Measurements from ENCODE around the gene TGFBR3. TPM values are rescaled to one million over a fixed set of nuclear protein-coding genes. Genes with fewer than 3 reads are reported as not detected.

TGFBR3 gene
- total and polyA plus RNA-seq, 2 experiments from 2014 or later, result 16.2 to 26.5 TPM

GRCh38 chr1:91707114-91707889 is 178.6 kb downstream of the TGFBR3 start:
- DNase-seq, result no peak
- in situ Hi-C loops (cut with MboI), result no loop called here
- TF ChIP-seq EZH2phosphoT487 (IDR thresholded peaks at IDR 0.05; ENCODE audit: insufficient read depth, low read depth) (no peak), EZH2 (IDR thresholded peaks at IDR 0.05; ENCODE audit: insufficient read depth, poor library complexity, severe bottlenecking) (no peak)
- 96 to 98% methylated on average over 3 of the region's 3 CpGs for WGBS, 2 experiments (ENCODE audit: low coverage in 1 of 2, low lambda C conversion rate in 2 of 2, missing lambda C conversion rate in 2 of 2)
- Histone ChIP-seq H3K9ac (no peak overlapping the region), H3K27ac (no peak overlapping the region), H3K9me2 (ENCODE audit: insufficient read depth) (no peaks in the 10 kb centered on the region), H4K20me1 (ENCODE audit: insufficient read depth) (no peaks in the 10 kb centered on the region), H2AFZ (no peak overlapping the region), H3K79me2 (ENCODE audit: insufficient read depth) (no peaks in the 10 kb centered on the region), H3K27me3 (replicated peaks; ENCODE audit: insufficient read depth) (no peaks in the 10 kb centered on the region), H3F3A (ENCODE audit: insufficient read depth) (no peaks in the 10 kb centered on the region), H3K4me3 (no peak overlapping the region), H3K9me3 (ENCODE audit: low read depth) (no peaks in the 10 kb centered on the region), H3K4me1 (ENCODE audit: insufficient read depth) (0 out of 2 replicates have a peak, but pooled peaks cover under 1% of the 10 kb centered on the region), H3K4me2 (ENCODE audit: unreplicated experiment) (no peak overlapping the region), H3K36me3 (ENCODE audit: low read depth) (peaks cover 10% of the 10 kb centered on the region)

DNA sequence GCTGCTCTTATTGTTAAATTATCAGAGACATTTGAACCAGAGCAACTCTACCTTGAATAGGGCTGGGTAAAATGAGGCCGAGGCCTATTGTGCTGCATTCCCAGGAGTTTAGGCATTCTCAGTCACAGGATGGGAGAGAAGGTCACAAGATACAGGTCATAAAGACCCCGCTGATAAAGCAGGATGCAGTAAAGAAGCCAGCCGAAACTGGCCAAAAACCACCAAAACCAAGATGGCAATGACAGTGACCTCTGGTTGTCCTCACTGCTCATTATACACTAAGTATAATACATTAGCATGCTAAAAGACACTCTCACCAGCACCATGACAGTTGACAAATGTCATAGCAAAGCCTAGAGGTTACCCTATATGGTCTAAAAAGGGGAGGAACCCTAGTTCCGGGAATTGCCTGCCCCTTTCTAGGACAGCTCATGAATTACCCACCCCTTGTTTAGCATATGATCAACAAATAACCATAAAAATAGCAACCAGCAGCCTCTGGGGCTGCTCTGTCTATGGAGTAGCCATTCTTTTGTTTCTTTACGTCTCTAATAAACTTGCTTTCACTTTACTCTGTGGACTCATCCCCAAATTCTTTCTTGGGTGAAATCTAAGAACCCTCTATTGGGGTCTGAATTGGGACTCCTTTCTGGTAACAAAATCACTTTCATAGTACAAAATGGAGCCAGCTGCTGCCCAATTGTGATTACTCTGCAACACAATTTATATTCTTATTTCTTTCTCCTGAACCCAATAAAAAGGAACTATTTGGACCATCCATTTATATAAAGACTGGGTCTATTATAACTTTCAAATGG is 179.6 kb downstream of the TGFBR3 start:
- Histone ChIP-seq H3K27me3 (replicated peaks; ENCODE audit: insufficient read depth) (no peaks in the 10 kb centered on the region), H4K20me1 (ENCODE audit: insufficient read depth) (no peaks in the 10 kb centered on the region), H3K27ac (no peak overlapping the region), H3K36me3 (ENCODE audit: low read depth) (peaks cover 4% of the 10 kb centered on the region), H3K9me3 (ENCODE audit: low read depth) (no peaks in the 10 kb centered on the region), H2AFZ (no peak overlapping the region), H3K4me3 (no peak overlapping the region), H3K4me2 (ENCODE audit: unreplicated experiment) (no peak overlapping the region), H3F3A (ENCODE audit: insufficient read depth) (peaks cover 8% of the 10 kb centered on the region), H3K9me2 (ENCODE audit: insufficient read depth) (no peaks in the 10 kb centered on the region), H3K9ac (no peak overlapping the region), H3K4me1 (ENCODE audit: insufficient read depth) (peaks cover 9% of the 10 kb centered on the region), H3K79me2 (ENCODE audit: insufficient read depth) (no peaks in the 10 kb centered on the region)
- no peak for TF ChIP-seq EZH2 (IDR thresholded peaks at IDR 0.05; ENCODE audit: insufficient read depth, poor library complexity, severe bottlenecking)
- no peak for TF ChIP-seq EZH2phosphoT487 (IDR thresholded peaks at IDR 0.05; ENCODE audit: insufficient read depth, low read depth)
- 84 to 87% methylated on average over 5 of the region's 5 CpGs for WGBS, 2 experiments (ENCODE audit: low coverage in 1 of 2, low lambda C conversion rate in 2 of 2, missing lambda C conversion rate in 2 of 2)
- in situ Hi-C loops (cut with MboI), result no loop called here
- DNase-seq, result no peak

GRCh38 chr1:91704746-91705145 is 181.2 kb downstream of the TGFBR3 start:
- Histone ChIP-seq H3K9ac (no peak overlapping the region), H2AFZ (no peak overlapping the region), H3K79me2 (ENCODE audit: insufficient read depth) (no peaks in the 10 kb centered on the region), H3K9me2 (ENCODE audit: insufficient read depth) (no peaks in the 10 kb centered on the region), H3K36me3 (ENCODE audit: low read depth) (peaks cover 4% of the 10 kb centered on the region; the same call in 1 of the 2 replicates), H4K20me1 (ENCODE audit: insufficient read depth) (no peaks in the 10 kb centered on the region), H3F3A (ENCODE audit: insufficient read depth) (peaks cover 24% of the 10 kb centered on the region), H3K27me3 (replicated peaks; ENCODE audit: insufficient read depth) (no peaks in the 10 kb centered on the region), H3K4me2 (ENCODE audit: unreplicated experiment) (no peak overlapping the region), H3K9me3 (ENCODE audit: low read depth) (no peaks in the 10 kb centered on the region), H3K4me1 (ENCODE audit: insufficient read depth) (peaks cover 24% of the 10 kb centered on the region), H3K27ac (no peak overlapping the region), H3K4me3 (no peak overlapping the region)
- in situ Hi-C loops (cut with MboI), result no loop called here
- TF ChIP-seq EZH2phosphoT487 (IDR thresholded peaks at IDR 0.05; ENCODE audit: insufficient read depth, low read depth), result no peak
- no peak for TF ChIP-seq EZH2 (IDR thresholded peaks at IDR 0.05; ENCODE audit: insufficient read depth, poor library complexity, severe bottlenecking)
- 96 to 100% methylated on average over 1 of the region's 1 CpG for WGBS, 2 experiments (ENCODE audit: low coverage in 1 of 2, low lambda C conversion rate in 2 of 2, missing lambda C conversion rate in 2 of 2)
- no peak for DNase-seq

DNA sequence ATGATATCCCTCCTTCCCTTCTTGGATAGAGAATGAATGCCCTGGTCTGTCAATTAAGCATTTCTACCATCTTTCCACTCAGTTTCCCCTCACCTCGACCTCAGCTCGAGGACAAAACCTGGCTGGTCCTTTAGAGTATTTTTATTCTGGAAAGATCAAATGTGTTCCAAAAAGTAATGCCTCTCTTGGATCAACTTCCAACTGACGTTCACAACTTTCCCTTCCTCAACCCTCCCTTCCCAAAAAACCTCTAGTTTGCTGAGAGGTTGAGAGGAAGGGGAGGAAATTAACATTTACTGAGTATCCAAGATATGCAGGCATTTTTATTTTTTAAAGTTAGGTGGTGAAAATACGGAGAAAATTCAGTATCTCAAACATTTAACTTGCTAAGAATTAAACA is 182.9 kb downstream of the TGFBR3 start:
- no peak overlapping the region for H3K4me2 ChIP-seq (ENCODE audit: unreplicated experiment)
- no peak for TF ChIP-seq EZH2phosphoT487 (IDR thresholded peaks at IDR 0.05; ENCODE audit: insufficient read depth, low read depth)
- TF ChIP-seq EZH2 (IDR thresholded peaks at IDR 0.05; ENCODE audit: insufficient read depth, poor library complexity, severe bottlenecking), result no peak
- no peak overlapping the region for H2AFZ ChIP-seq
- no peak overlapping the region for H3K27ac ChIP-seq
- peaks cover 4% of the 10 kb centered on the region; the same call in 1 of the 2 replicates for H3K36me3 ChIP-seq (ENCODE audit: low read depth)
- in situ Hi-C loops (cut with MboI), result no loop called here
- no peaks in the 10 kb centered on the region for H3K9me3 ChIP-seq (ENCODE audit: low read depth)
- no peaks in the 10 kb centered on the region for H3K79me2 ChIP-seq (ENCODE audit: insufficient read depth)
- WGBS, 2 experiments (ENCODE audit: low coverage in 1 of 2, low lambda C conversion rate in 2 of 2, missing lambda C conversion rate in 2 of 2), result 62 to 64% methylated on average over 4 of the region's 4 CpGs
- no peak for DNase-seq
- no peaks in the 10 kb centered on the region for H4K20me1 ChIP-seq (ENCODE audit: insufficient read depth)
- no peak overlapping the region for H3K9ac ChIP-seq
- no peak overlapping the region for H3K4me3 ChIP-seq
- H3K27me3 ChIP-seq (replicated peaks; ENCODE audit: insufficient read depth), result no peaks in the 10 kb centered on the region
- H3K9me2 ChIP-seq (ENCODE audit: insufficient read depth), result no peaks in the 10 kb centered on the region
- peaks cover 40% of the 10 kb centered on the region for H3K4me1 ChIP-seq (ENCODE audit: insufficient read depth)
- peaks cover 39% of the 10 kb centered on the region for H3F3A ChIP-seq (ENCODE audit: insufficient read depth)

All from GM23248 (cell line).